H1 (cell line): Measurements from ENCODE around the gene CAPN3. TPM values are rescaled to one million over a fixed set of nuclear protein-coding genes. Genes with fewer than 3 reads are reported as not detected.

ENCODE experiments used
- CTCF ChIA-PET: fragments of 300-600 bp; sonication (Branson Sonifier 250); formaldehyde crosslinking; loops from one replicate; lab custom pipeline; 2021; ENCODE audit not compliant: partially characterized antibody; lab: Charles Lee
- POLR2A ChIA-PET: fragments of 300-600 bp; sonication (Branson Sonifier 250); formaldehyde crosslinking; loops from one replicate; lab custom pipeline; 2021; ENCODE audit warnings: inconsistent platforms; ENCODE audit not compliant: partially characterized antibody; lab: Charles Lee
- DNase-seq, 2 experiments: peaks; one replicate each; pipeline versions ENCODE4 v3.0.0 to v3.0.0-alpha.2; 2010 to 2022; ENCODE audit warnings: low spot score in 2 of 2, low read depth in 1 of 2, mixed read lengths in 1 of 2
- FAIRE-seq: peaks from 2 replicates; lab custom pipeline; 2011; peaks lifted over from hg19 to GRCh38; lab: Jason Lieb, UNC
- H2AFZ ChIP-seq: 2 replicates; pipeline ENCODE4 v1.8.1; 2012; ENCODE audit warnings: low read length, inconsistent platforms
- H2AK5ac ChIP-seq: 2 replicates; pipeline ENCODE4 v1.6.1; 2013; ENCODE audit warnings: low read depth, low read length
- H2BK120ac ChIP-seq: replicated peaks from 2 replicates; pipeline ENCODE3; 2013; ENCODE audit warnings: low read depth, low read length, inconsistent platforms
- H2BK12ac ChIP-seq: 2 replicates; pipeline ENCODE4 v1.6.1; 2013; ENCODE audit warnings: low read depth, low read length
- H2BK15ac ChIP-seq: 2 replicates; pipeline ENCODE4 v1.6.1; 2013; ENCODE audit warnings: low read length
- H2BK20ac ChIP-seq: 2 replicates; pipeline ENCODE4 v1.6.1; 2013; ENCODE audit warnings: low read length
- H2BK5ac ChIP-seq: 2 replicates; pipeline ENCODE4 v1.6.1; 2013; ENCODE audit warnings: low read depth, low read length
- H3K14ac ChIP-seq: 2 replicates; pipeline ENCODE4 v1.6.1; 2013; ENCODE audit warnings: inconsistent platforms; ENCODE audit not compliant: insufficient read length
- H3K18ac ChIP-seq: 2 replicates; pipeline ENCODE4 v1.6.1; 2013; ENCODE audit warnings: low read length; ENCODE audit errors: extremely low read depth
- H3K23ac ChIP-seq: 2 replicates; pipeline ENCODE4 v1.6.1; 2013; ENCODE audit warnings: inconsistent platforms; ENCODE audit not compliant: insufficient read length
- H3K23me2 ChIP-seq: 2 replicates; pipeline ENCODE4 v1.6.1; 2013; ENCODE audit warnings: low read depth, low read length
- H3K27ac ChIP-seq: 2 replicates; pipeline ENCODE4 v1.6.1; 2011; ENCODE audit warnings: low read depth, low read length, inconsistent platforms
- H3K27me3 ChIP-seq, 4 experiments: replicated peaks in 1 of 4; 1 replicate in 1 of 4; 2 replicates in 3 of 4; pipeline versions ENCODE4 v1.6.1 to v1.8.1; 2011 to 2013; ENCODE audit warnings: low read length in 3 of 4, mild to moderate bottlenecking in 3 of 4, inconsistent platforms in 2 of 4, mixed read lengths in 2 of 4, moderate library complexity in 1 of 4; ENCODE audit not compliant: control insufficient read depth in 3 of 4, insufficient read depth in 3 of 4; ENCODE audit errors: extremely low read depth in 1 of 4
- H3K36me3 ChIP-seq, 4 experiments: 2 replicates each; pipeline versions ENCODE4 v1.6.1 to v1.8.1; 2011 to 2013; ENCODE audit warnings: mild to moderate bottlenecking in 4 of 4, low read length in 3 of 4, moderate library complexity in 2 of 4, control low read depth in 1 of 4, inconsistent platforms in 1 of 4; ENCODE audit not compliant: insufficient read depth in 4 of 4, control insufficient read depth in 2 of 4
- H3K4ac ChIP-seq: replicated peaks from 2 replicates; pipeline ENCODE3; 2013; ENCODE audit warnings: low read length, low read depth, mixed read lengths, inconsistent platforms; ENCODE audit not compliant: insufficient read length
- H3K4me1 ChIP-seq, 4 experiments: replicated peaks in 1 of 4; 1 replicate in 1 of 4; 2 replicates in 3 of 4; pipeline versions ENCODE4 v1.6.1 to v1.8.1; 2011 to 2013; ENCODE audit warnings: low read length in 3 of 4, inconsistent platforms in 2 of 4, mixed read lengths in 1 of 4; ENCODE audit not compliant: insufficient read depth in 4 of 4, control insufficient read depth in 3 of 4
- H3K4me2 ChIP-seq, 2 experiments: 2 replicates each; pipeline versions ENCODE4 v1.6.1 to v1.8.1; 2011 to 2013; ENCODE audit warnings: low read depth in 2 of 2, low read length in 2 of 2, control low read depth in 1 of 2, inconsistent platforms in 1 of 2, mild to moderate bottlenecking in 1 of 2; ENCODE audit not compliant: insufficient read depth in 1 of 2
- H3K4me3 ChIP-seq, 4 experiments: fragments of 200-600, 300-600 bp in 1 of 4; sonication (generic), shearing (Covaris generic), sonication (Bioruptor Twin) in 1 of 4; 2 replicates each; pipeline versions ENCODE4 v1.5.1 to v1.8.1; 2011 to 2016; ENCODE audit warnings: low read length in 4 of 4, low read depth in 3 of 4, control low read depth in 2 of 4, inconsistent platforms in 2 of 4, mild to moderate bottlenecking in 2 of 4, mixed read lengths in 1 of 4, moderate library complexity in 1 of 4; ENCODE audit not compliant: insufficient read depth in 2 of 4; ENCODE audit errors: extremely low read depth in 1 of 4
- H3K56ac ChIP-seq: replicated peaks from 2 replicates; pipeline ENCODE3; 2013; ENCODE audit warnings: low read depth, mild to moderate bottlenecking, mixed read lengths, low read length, inconsistent platforms; ENCODE audit not compliant: insufficient read length
- H3K79me1 ChIP-seq: 2 replicates; pipeline ENCODE4 v1.6.1; 2013; ENCODE audit warnings: low read depth, low read length, control low read depth
- H3K79me2 ChIP-seq, 2 experiments: 2 replicates each; pipeline versions ENCODE4 v1.6.1 to v1.8.1; 2012 to 2013; ENCODE audit warnings: low read length in 2 of 2, mild to moderate bottlenecking in 2 of 2, inconsistent platforms in 1 of 2; ENCODE audit not compliant: insufficient read depth in 2 of 2, control insufficient read depth in 1 of 2
- H3K9ac ChIP-seq, 4 experiments: replicated peaks in 1 of 4; 1 replicate in 1 of 4; 2 replicates in 3 of 4; pipeline versions ENCODE4 v1.6.1 to v1.8.1; 2011 to 2013; ENCODE audit warnings: low read depth in 3 of 4, low read length in 3 of 4, control low read depth in 2 of 4, mild to moderate bottlenecking in 2 of 4, moderate library complexity in 2 of 4, inconsistent platforms in 1 of 4; ENCODE audit errors: extremely low read depth in 1 of 4
- H3K9me3 ChIP-seq, 2 experiments: 2 replicates each; pipeline versions ENCODE4 v1.6.1 to v1.8.1; 2012 to 2013; ENCODE audit warnings: mild to moderate bottlenecking in 2 of 2, moderate library complexity in 2 of 2, control low read depth in 1 of 2, inconsistent platforms in 1 of 2, low read depth in 1 of 2, low read length in 1 of 2, mixed read lengths in 1 of 2; ENCODE audit not compliant: insufficient read depth in 2 of 2
- H4K20me1 ChIP-seq, 2 experiments: replicated peaks in 1 of 2; 2 replicates each; pipeline versions ENCODE3 to v1.8.1; 2011 to 2013; ENCODE audit warnings: inconsistent platforms in 2 of 2, low read length in 2 of 2, mild to moderate bottlenecking in 1 of 2; ENCODE audit not compliant: insufficient read depth in 2 of 2, control insufficient read depth in 1 of 2
- H4K5ac ChIP-seq: 2 replicates; pipeline ENCODE4 v1.6.1; 2013; ENCODE audit warnings: low read length, low read depth, mixed read lengths, inconsistent platforms; ENCODE audit not compliant: insufficient read length
- H4K8ac ChIP-seq: 2 replicates; pipeline ENCODE4 v1.8.0; 2013; ENCODE audit warnings: mild to moderate bottlenecking, moderate library complexity, low read length, inconsistent platforms; ENCODE audit not compliant: insufficient read depth; ENCODE audit errors: extremely low read depth
- H4K91ac ChIP-seq: replicated peaks from 2 replicates; pipeline ENCODE3; 2013; ENCODE audit warnings: low read length, mixed read lengths, inconsistent platforms; ENCODE audit not compliant: insufficient read length
- BRCA1 ChIP-seq: IDR thresholded peaks from 2 replicates; pipeline ENCODE4 v1.6.1; 2012; ENCODE audit warnings: low read depth, low read length, improper control_type of control experiment
- CHD2 ChIP-seq: IDR thresholded peaks from 2 replicates; pipeline ENCODE4 v1.6.1; 2012; ENCODE audit warnings: low read length, improper control_type of control experiment
- EP300 ChIP-seq, 2 experiments: IDR thresholded peaks; 1 replicate in 1 of 2; 2 replicates in 1 of 2; pipeline ENCODE4 v1.6.1; 2011 to 2012; ENCODE audit warnings: low read depth in 2 of 2, low read length in 2 of 2, mild to moderate bottlenecking in 2 of 2, borderline replicate concordance in 1 of 2, inconsistent platforms in 1 of 2, moderate library complexity in 1 of 2
- GABPA ChIP-seq: IDR thresholded peaks from 2 replicates; pipeline ENCODE4 v1.6.1; 2011; ENCODE audit warnings: mild to moderate bottlenecking, low read length, moderate library complexity, borderline replicate concordance; ENCODE audit not compliant: insufficient read depth
- HDAC6 ChIP-seq: IDR thresholded peaks from one replicate; pipeline ENCODE4 v1.7.1; 2012; ENCODE audit warnings: low read depth, mild to moderate bottlenecking, inconsistent platforms, low read length, moderate library complexity
- POLR2A ChIP-seq, 2 experiments: IDR thresholded peaks; 1 replicate in 1 of 2; 2 replicates in 1 of 2; pipeline ENCODE4 v1.6.1; 2011; ENCODE audit warnings: low read depth in 2 of 2, low read length in 2 of 2, mild to moderate bottlenecking in 2 of 2; ENCODE audit errors: control extremely low read depth in 1 of 2
- RBBP5 ChIP-seq: IDR thresholded peaks from 2 replicates; pipeline ENCODE4 v1.7.1; 2012; ENCODE audit warnings: low read depth, mild to moderate bottlenecking, inconsistent platforms, low read length, moderate library complexity, borderline replicate concordance
- RNF2 ChIP-seq: fragments of 200-900, 300-1000 bp; sonication (generic); IDR thresholded peaks from 2 replicates; pipeline ENCODE4 v1.7.1; 2016; ENCODE audit warnings: borderline replicate concordance, low read depth, mild to moderate bottlenecking, antibody characterized with exemption, low read length; ENCODE audit not compliant: poor library complexity, severe bottlenecking; ENCODE audit errors: missing control alignments
- RXRA ChIP-seq: IDR thresholded peaks from 2 replicates; pipeline ENCODE4 v1.6.1; 2011; ENCODE audit warnings: low read depth, mild to moderate bottlenecking, low read length, moderate library complexity; ENCODE audit not compliant: insufficient read depth
- SUZ12 ChIP-seq: fragments of 200-600 bp; sonication (generic); IDR thresholded peaks from 2 replicates; pipeline ENCODE4 v1.6.1; 2012; ENCODE audit warnings: mild to moderate bottlenecking, inconsistent platforms, low read length, moderate library complexity, mixed read lengths
- TCF12 ChIP-seq: IDR thresholded peaks from 2 replicates; pipeline ENCODE4 v1.6.1; 2011; ENCODE audit warnings: low read depth, mild to moderate bottlenecking, low read length
- WGBS, 2 experiments: shearing (Covaris generic) in 1 of 2; methylation state at CpG; one replicate each; pipeline versions ENCODE4 v1.1.6 to v1.1.7; 2013 to 2015; ENCODE audit warnings: low lambda C conversion rate in 2 of 2, mixed read lengths in 2 of 2, inconsistent platforms in 1 of 2, low coverage in 1 of 2, missing lambda C conversion rate in 1 of 2; ENCODE audit not compliant: insufficient replicate concordance in 2 of 2, insufficient coverage in 1 of 2, insufficient read length in 1 of 2; ENCODE audit errors: extremely low coverage in 1 of 2, missing lambda C conversion rate in 1 of 2; 5-methylcytosine and 5-hydroxymethylcytosine counted together
- polyA plus RNA-seq, 7 experiments: library from polyadenylated mRNA; depleted of rRNA in 3 of 7; stranded (reverse) in 5 of 7; unstranded in 2 of 7; fragments of >200 nt in 5 of 7; fragments of 200-250 nt in 2 of 7; gene quantifications; 1 replicate in 5 of 7; 2 replicates in 1 of 7; 4 replicates in 1 of 7; pipeline versions ENCODE4 v1.2.1 to v1.2.3, GENCODE V29; 2011 to 2013; ENCODE audit warnings: missing spikeins in 2 of 7, mixed read lengths in 2 of 7
- total RNA-seq: library from RNA; stranded (reverse); fragmentation: NEBNext Ultra II Directional; extraction: Animal tissue kit (Norgen Biotek cat#: 25700); gene quantifications from 2 replicates; pipeline ENCODE4 v1.2.1, GENCODE V29; 2021

The CAPN3 gene
- total and polyA plus RNA-seq, 2 of the 8 experiments (the other 6 are each of a cell fraction or from before 2014, with no cell fraction given), result 0.80 to 2.1 TPM

- WGBS, 2 experiments, result 91% methylated on average over 7 of the region's 7 CpGs; no CpG with 5 or more reads in 1 of the 2 experiments
- H3K4me2 ChIP-seq, result no peak overlapping the region
- H3K14ac ChIP-seq, result no peak overlapping the region
- H2BK15ac ChIP-seq, result no peak overlapping the region
- H3K36me3 ChIP-seq, result peaks cover 6 to 50% (median 30%) of the 10 kb centered on the region in 4 experiments; a peak in 7 of 8 replicates
- H2BK20ac ChIP-seq, result no peak overlapping the region
- H2AK5ac ChIP-seq, result no peak overlapping the region
- no peak overlapping the region for H3K56ac ChIP-seq
- no peak overlapping the region for H3K4ac ChIP-seq
- H3K4me3 ChIP-seq, result no peak overlapping the region
- no peak overlapping the region for H3K9ac ChIP-seq
- H4K91ac ChIP-seq, result no peak overlapping the region
- ChIA-PET CTCF (interaction anchor here (0.7 kb wide), 1 partner anchor 34 kb away, joined by 5 read pairs; no protein-coding TSS in a partner anchor), POLR2A (no interaction called here)
- H2AFZ ChIP-seq, result no peak overlapping the region
- no peak overlapping the region for H4K8ac ChIP-seq
- no peak overlapping the region for H3K23ac ChIP-seq
- no peak overlapping the region for H2BK5ac ChIP-seq
- no peak overlapping the region for H3K27ac ChIP-seq
- H4K5ac ChIP-seq, result no peak overlapping the region
- FAIRE-seq, result no peak
- H2BK120ac ChIP-seq, result no peak overlapping the region
- H3K79me1 ChIP-seq, result no peaks in the 10 kb centered on the region
- H2BK12ac ChIP-seq, result no peak overlapping the region
- H3K4me1 ChIP-seq, result no peaks in the 10 kb centered on the region
- no peak overlapping the region for H3K18ac ChIP-seq
- H3K27me3 ChIP-seq, result no peaks in the 10 kb centered on the region
- H3K79me2 ChIP-seq, result no peaks in the 10 kb centered on the region
- H4K20me1 ChIP-seq, result peaks cover 0 to 2% of the 10 kb centered on the region in 2 experiments
- no peaks in the 10 kb centered on the region for H3K9me3 ChIP-seq
- H3K23me2 ChIP-seq, result no peaks in the 10 kb centered on the region
- DNase-seq, result no peak
- no peak for TF ChIP-seq RXRA
- no peak for TF ChIP-seq POLR2A (IDR thresholded peaks at IDR 0.05; ENCODE audit: control extremely low read depth in 1 of 2, low read depth in 2 of 2, low read length in 2 of 2)
- no peak for TF ChIP-seq GABPA
- TF ChIP-seq EP300 (IDR thresholded peaks at IDR 0.05; ENCODE audit: borderline replicate concordance in 1 of 2, low read depth in 2 of 2, low read length in 2 of 2), result no peak
- TF ChIP-seq HDAC6, result no peak
- no peak for TF ChIP-seq RBBP5
- TF ChIP-seq RNF2, result no peak
- TF ChIP-seq CHD2, result no peak
- TF ChIP-seq TCF12, result no peak
- no peak for TF ChIP-seq BRCA1
- no peak for TF ChIP-seq SUZ12
- TF ChIP-seq, all 59 proteins: peak for 0
These were observed 60.1 kb downstream of the CAPN3 start for GRCh38 chr15:42419369-42419768.
